WTC11 (cell line): ENCODE measurements around the gene XPO6. TPM values are rescaled to one million over a fixed set of nuclear protein-coding genes. Genes with fewer than 3 reads are reported as not detected.

ENCODE experiments used
- ATAC-seq: fragments of 200-7000 bp; cut with Tn5 transposase; 2 replicates; pipeline ENCODE4 v1.10.0; 2021; ENCODE audit warnings: mild to moderate bottlenecking, moderate library complexity
- CTCF ChIA-PET: fragments of 300-600 bp; sonication (Branson Sonifier 250); formaldehyde crosslinking; loops from one replicate; lab custom pipeline; 2021; ENCODE audit warnings: antibody characterized with exemption; lab: Charles Lee
- POLR2A ChIA-PET: fragments of 350-600 bp; sonication (Branson Sonifier 250); formaldehyde crosslinking; loops from one replicate; lab custom pipeline; 2021; ENCODE audit warnings: antibody characterized with exemption; lab: Charles Lee
- DNase-seq: peaks from one replicate; pipeline ENCODE4 v3.0.0; 2021; ENCODE audit warnings: low spot score
- H3K27ac Mint-ChIP-seq: 2 replicates; pipeline ENCODE4 v1.8.0; 2021; ENCODE audit warnings: mixed read lengths
- H3K27me3 Mint-ChIP-seq: 2 replicates; pipeline ENCODE4 v1.8.0; 2021; ENCODE audit warnings: low read depth, mild to moderate bottlenecking, moderate library complexity, mixed read lengths
- H3K36me3 Mint-ChIP-seq: 2 replicates; pipeline ENCODE4 v1.8.0; 2021; ENCODE audit warnings: mixed read lengths
- H3K4me1 Mint-ChIP-seq: 2 replicates; pipeline ENCODE4 v1.8.0; 2022; ENCODE audit warnings: mixed read lengths
- H3K4me3 Mint-ChIP-seq: 2 replicates; pipeline ENCODE4 v1.8.0; 2021; ENCODE audit warnings: mild to moderate bottlenecking, moderate library complexity, mixed read lengths
- H3K9me3 Mint-ChIP-seq: 2 replicates; pipeline ENCODE4 v1.8.0; 2021; ENCODE audit warnings: mixed read lengths
- AFF4 ChIP-seq: sonication (generic); formaldehyde crosslinking; IDR thresholded peaks from 2 replicates; pipeline ENCODE4 v1.8.1; 2023; ENCODE audit warnings: mild to moderate bottlenecking, missing genetic modification reagents, borderline replicate concordance
- ATF1 ChIP-seq: sonication (generic); formaldehyde crosslinking; IDR thresholded peaks from 2 replicates; pipeline ENCODE4 v1.8.1; 2023; ENCODE audit warnings: mild to moderate bottlenecking, moderate library complexity, missing genetic modification reagents
- E2F5 ChIP-seq: sonication (generic); formaldehyde crosslinking; IDR thresholded peaks from 2 replicates; pipeline ENCODE4 v1.8.1; 2022; ENCODE audit warnings: mild to moderate bottlenecking, moderate library complexity, missing genetic modification reagents
- ETV6 ChIP-seq: sonication (generic); formaldehyde crosslinking; IDR thresholded peaks from 2 replicates; pipeline ENCODE4 v1.8.1; 2022; ENCODE audit warnings: mild to moderate bottlenecking, missing genetic modification reagents
- JAZF1 ChIP-seq: fragments of 250-450 bp; sonication (Bioruptor Pico); IDR thresholded peaks from 2 replicates; pipeline ENCODE4 v1.9.0; 2021; ENCODE audit warnings: moderate library complexity, mild to moderate bottlenecking, inconsistent platforms
- KAT7 ChIP-seq: sonication (generic); formaldehyde crosslinking; IDR thresholded peaks from 2 replicates; pipeline ENCODE4 v1.8.1; 2023; ENCODE audit warnings: missing genetic modification reagents, mild to moderate bottlenecking, borderline replicate concordance
- NR1H2 ChIP-seq: sonication (generic); formaldehyde crosslinking; IDR thresholded peaks from 2 replicates; pipeline ENCODE4 v1.9.0; 2021; ENCODE audit warnings: mild to moderate bottlenecking, moderate library complexity, missing genetic modification reagents
- RELA ChIP-seq: sonication (generic); formaldehyde crosslinking; IDR thresholded peaks from 2 replicates; pipeline ENCODE4 v1.8.1; 2022; ENCODE audit warnings: missing genetic modification reagents, mild to moderate bottlenecking, borderline replicate concordance
- SMAD4 ChIP-seq: sonication (generic); formaldehyde crosslinking; IDR thresholded peaks from 2 replicates; pipeline ENCODE4 v1.8.0; 2022; ENCODE audit warnings: mild to moderate bottlenecking, missing genetic modification reagents
- TEAD1 ChIP-seq: sonication (generic); formaldehyde crosslinking; IDR thresholded peaks from 2 replicates; pipeline ENCODE4 v1.8.0; 2022; ENCODE audit warnings: mild to moderate bottlenecking, missing genetic modification reagents
- TEAD4 ChIP-seq: sonication (generic); formaldehyde crosslinking; IDR thresholded peaks from 2 replicates; pipeline ENCODE4 v1.8.0; 2022; ENCODE audit warnings: mild to moderate bottlenecking, missing genetic modification reagents
- USF2 ChIP-seq: sonication (generic); formaldehyde crosslinking; IDR thresholded peaks from 2 replicates; pipeline ENCODE4 v1.8.1; 2023; ENCODE audit warnings: mild to moderate bottlenecking, missing genetic modification reagents, moderate library complexity
- ZNF121 ChIP-seq: sonication (generic); formaldehyde crosslinking; IDR thresholded peaks from 2 replicates; pipeline ENCODE4 v1.8.0; 2023; ENCODE audit warnings: missing genetic modification reagents
- total RNA-seq: library from RNA; stranded (reverse); gene quantifications from 3 replicates; pipeline ENCODE4 v1.2.3, GENCODE V29; 2021
- TF ChIP-seq, protein P1 (sequence below): sonication (generic); formaldehyde crosslinking; IDR thresholded peaks from 2 replicates; pipeline ENCODE4 v1.8.1; 2022; ENCODE audit warnings: low read depth, missing genetic modification reagents, borderline replicate concordance

The XPO6 gene
- total RNA-seq, 1 experiment from 2014 or later = 160 TPM

DNA sequence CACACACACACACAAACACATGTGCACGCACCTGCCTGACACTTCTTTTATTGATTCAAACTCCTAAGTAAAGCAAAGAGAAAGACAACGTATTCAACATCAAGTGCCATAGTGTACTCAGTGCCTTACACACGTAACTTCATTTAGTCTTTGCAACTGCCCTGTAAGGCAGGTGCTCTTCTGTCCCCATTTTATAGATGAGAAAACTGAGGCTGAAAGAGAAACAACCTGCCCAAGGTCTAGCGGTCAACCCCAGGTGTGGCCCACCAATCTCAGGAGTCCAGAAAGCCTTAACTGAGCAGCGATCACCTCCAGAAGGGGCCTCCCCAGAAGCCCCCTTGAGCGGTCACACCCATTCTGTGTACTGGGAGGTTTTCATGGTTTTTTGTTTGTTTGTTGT lies 137.9 kb downstream of the XPO6 start (continued):
- TF ChIP-seq E2F5 (CRISPR knock-in tag) = no peak
- TF ChIP-seq TEAD1 = no peak
- TF ChIP-seq NR1H2 (CRISPR knock-in tag) = no peak
- TF ChIP-seq ETV6 (CRISPR knock-in tag) = no peak
- no peak for TF ChIP-seq JAZF1

DNA sequence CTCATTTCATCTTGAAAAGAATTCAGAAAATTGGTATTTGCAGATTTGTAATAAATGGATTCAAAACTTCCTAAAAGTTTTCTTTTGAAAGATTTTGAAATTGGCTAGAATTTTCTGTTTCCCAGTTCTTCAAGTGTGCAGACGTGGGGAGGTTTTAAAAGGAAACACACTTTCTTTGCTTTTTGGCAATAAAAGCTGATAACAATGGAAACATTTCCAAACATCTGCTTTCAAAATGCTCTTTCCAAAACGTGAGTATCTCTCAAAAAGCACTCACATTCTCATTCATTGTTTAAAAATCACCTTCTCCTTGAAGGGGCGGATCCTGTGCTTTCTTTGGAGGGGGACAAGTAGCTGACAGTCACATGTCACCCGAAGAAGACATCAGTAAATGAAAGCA lies 139.7 kb downstream of the XPO6 start:
- 0 out of 2 replicates have a peak, but pooled peaks cover 6% of the 10 kb centered on the region for H3K4me1 Mint-ChIP-seq
- POLR2A ChIA-PET = no interaction called here
- no peaks in the 10 kb centered on the region for H3K27me3 Mint-ChIP-seq

More for the DNA sequence above, 139.7 kb downstream of the XPO6 start:
- Mint-ChIP-seq H3K9me3 (no peaks in the 10 kb centered on the region), H3K27ac (no peak overlapping the region), H3K4me3 (no peak overlapping the region), H3K36me3 (no peaks in the 10 kb centered on the region)
- no peak for ATAC-seq
- DNase-seq = no peak
- CTCF ChIA-PET = interaction anchor here (1.4 to 3.4 kb wide), 3 partner anchors 19 to 213 kb away, joined by 4 to 56 read pairs (median 26); no protein-coding TSS in a partner anchor
- TF ChIP-seq AFF4 (CRISPR knock-in tag) (no peak), SMAD4 (CRISPR knock-in tag) (no peak), USF2 (CRISPR knock-in tag) (no peak), ZNF121 (no peak), KAT7 (CRISPR knock-in tag) (no peak), RELA (CRISPR knock-in tag) (no peak), TEAD4 (CRISPR knock-in tag) (no peak), ATF1 (no peak)
- TF ChIP-seq, protein P1, sequence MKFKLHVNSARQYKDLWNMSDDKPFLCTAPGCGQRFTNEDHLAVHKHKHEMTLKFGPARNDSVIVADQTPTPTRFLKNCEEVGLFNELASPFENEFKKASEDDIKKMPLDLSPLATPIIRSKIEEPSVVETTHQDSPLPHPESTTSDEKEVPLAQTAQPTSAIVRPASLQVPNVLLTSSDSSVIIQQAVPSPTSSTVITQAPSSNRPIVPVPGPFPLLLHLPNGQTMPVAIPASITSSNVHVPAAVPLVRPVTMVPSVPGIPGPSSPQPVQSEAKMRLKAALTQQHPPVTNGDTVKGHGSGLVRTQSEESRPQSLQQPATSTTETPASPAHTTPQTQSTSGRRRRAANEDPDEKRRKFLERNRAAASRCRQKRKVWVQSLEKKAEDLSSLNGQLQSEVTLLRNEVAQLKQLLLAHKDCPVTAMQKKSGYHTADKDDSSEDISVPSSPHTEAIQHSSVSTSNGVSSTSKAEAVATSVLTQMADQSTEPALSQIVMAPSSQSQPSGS (CRISPR knock-in tag) = no peak
